Loucy (cell line): ENCODE data around the gene XRCC1.
A peak's percentile ranks its signal among the peaks of the same experiment; 100 is the strongest.

ENCODE experiments used
- H2AFZ ChIP-seq: fragments of 200-600 bp; sonication (generic); 2 replicates; pipeline ENCODE4 v1.6.0; 2016; ENCODE audit warnings: antibody characterized with exemption, mild to moderate bottlenecking, low read length, moderate library complexity
- H3F3A ChIP-seq: fragments of 200-600 bp; 2 replicates; pipeline ENCODE4 v1.6.0; 2016; ENCODE audit warnings: antibody characterized with exemption, low read depth, mild to moderate bottlenecking
- H3K27me3 ChIP-seq: fragments of 200-600 bp; sonication (generic); 2 replicates; pipeline ENCODE4 v1.6.1; 2014; ENCODE audit warnings: low read length, mild to moderate bottlenecking; ENCODE audit not compliant: insufficient read depth, poor library complexity, severe bottlenecking
- H3K36me3 ChIP-seq: fragments of 200-600 bp; sonication (generic); 2 replicates; pipeline ENCODE4 v1.6.1; 2016; ENCODE audit warnings: low read length; ENCODE audit not compliant: insufficient read depth
- H3K4me1 ChIP-seq: fragments of 200-600 bp; sonication (generic); 2 replicates; pipeline ENCODE4 v1.5.1; 2014; ENCODE audit warnings: low read length, mild to moderate bottlenecking; ENCODE audit not compliant: insufficient read depth, poor library complexity, severe bottlenecking
- H3K4me2 ChIP-seq: fragments of 200-600 bp; sonication (generic); 2 replicates; pipeline ENCODE4 v1.6.0; 2014; ENCODE audit warnings: antibody characterized with exemption, low read length, low read depth, mild to moderate bottlenecking; ENCODE audit not compliant: poor library complexity, severe bottlenecking
- H3K4me3 ChIP-seq: fragments of 200-600 bp; sonication (generic); 2 replicates; pipeline ENCODE4 v1.5.1; 2014; ENCODE audit warnings: low read length, mild to moderate bottlenecking, mixed read lengths; ENCODE audit not compliant: poor library complexity, severe bottlenecking
- H3K79me2 ChIP-seq: fragments of 200-600 bp; sonication (generic); 2 replicates; pipeline ENCODE4 v1.6.1; 2014; ENCODE audit warnings: low read length; ENCODE audit not compliant: insufficient read depth
- H3K9ac ChIP-seq: fragments of 200-600 bp; sonication (generic); 2 replicates; pipeline ENCODE4 v1.6.0; 2014; ENCODE audit warnings: mild to moderate bottlenecking, low read depth, low read length, moderate library complexity; ENCODE audit not compliant: poor library complexity, severe bottlenecking
- H3K9me2 ChIP-seq: fragments of 200-600 bp; sonication (generic); replicated peaks from 2 replicates; pipeline ENCODE4 v1.6.1; 2016; ENCODE audit warnings: low read depth, low read length, mixed read lengths
- H3K9me3 ChIP-seq: fragments of 200-600 bp; sonication (generic); 2 replicates; pipeline ENCODE4 v1.6.1; 2014; ENCODE audit warnings: mild to moderate bottlenecking, antibody characterized with exemption, low read length, low read depth; ENCODE audit not compliant: insufficient read depth
- H4K20me1 ChIP-seq: fragments of 200-600 bp; sonication (generic); 2 replicates; pipeline ENCODE4 v1.6.0; 2014; ENCODE audit warnings: antibody characterized with exemption, low read length, mild to moderate bottlenecking; ENCODE audit not compliant: insufficient read depth, poor library complexity, severe bottlenecking
- EZH2phosphoT487 ChIP-seq: fragments of 200-600 bp; IDR thresholded peaks from 2 replicates; pipeline ENCODE4 v1.6.1; 2018; ENCODE audit warnings: antibody characterized with exemption, mild to moderate bottlenecking, moderate library complexity, borderline replicate concordance
- TF ChIP-seq, protein P1 (sequence below): fragments of 200-600 bp; sonication (generic); conservative IDR thresholded peaks from 2 replicates; pipeline ENCODE4 v1.5.1; 2014; ENCODE audit warnings: mild to moderate bottlenecking, antibody characterized with exemption, low read length

Gene XRCC1

DNA sequence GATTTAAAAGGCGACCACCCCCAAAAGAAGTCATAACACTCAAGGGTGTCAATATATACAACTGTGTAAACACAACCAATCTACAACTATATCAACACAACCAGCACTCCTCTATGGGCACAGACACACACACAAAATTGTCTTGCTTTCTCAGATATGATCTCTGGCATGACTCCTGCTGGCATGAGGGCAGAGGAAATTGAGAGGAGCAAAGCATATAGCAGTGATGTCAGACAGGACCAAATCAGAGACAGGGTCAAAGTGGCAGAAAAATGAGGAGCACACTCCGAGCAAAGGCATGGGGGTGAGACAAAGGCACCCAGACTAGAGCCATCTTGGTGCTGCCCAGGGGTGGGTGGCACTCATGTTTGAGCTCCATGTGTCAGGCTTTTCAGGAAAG, 11.0 kb upstream of the XRCC1 start:
- Histone ChIP-seq H3K9ac (peak overlapping the region; percentile 13), H3K9me3 (no peaks in the 10 kb centered on the region), H4K20me1 (peaks cover 3% of the 10 kb centered on the region), H3F3A (0 out of 2 replicates have a peak, but pooled peaks cover 4% of the 10 kb centered on the region), H3K27me3 (no peaks in the 10 kb centered on the region), H3K36me3 (peaks cover 3% of the 10 kb centered on the region; the same call in 1 of the 2 replicates), H3K9me2 (no peaks in the 10 kb centered on the region), H3K4me2 (peak overlapping the region; percentile 10), H2AFZ (no peak overlapping the region), H3K4me1 (peaks cover 44% of the 10 kb centered on the region), H3K4me3 (no peak overlapping the region), H3K79me2 (peaks cover 65% of the 10 kb centered on the region)
- TF ChIP-seq, protein P1, sequence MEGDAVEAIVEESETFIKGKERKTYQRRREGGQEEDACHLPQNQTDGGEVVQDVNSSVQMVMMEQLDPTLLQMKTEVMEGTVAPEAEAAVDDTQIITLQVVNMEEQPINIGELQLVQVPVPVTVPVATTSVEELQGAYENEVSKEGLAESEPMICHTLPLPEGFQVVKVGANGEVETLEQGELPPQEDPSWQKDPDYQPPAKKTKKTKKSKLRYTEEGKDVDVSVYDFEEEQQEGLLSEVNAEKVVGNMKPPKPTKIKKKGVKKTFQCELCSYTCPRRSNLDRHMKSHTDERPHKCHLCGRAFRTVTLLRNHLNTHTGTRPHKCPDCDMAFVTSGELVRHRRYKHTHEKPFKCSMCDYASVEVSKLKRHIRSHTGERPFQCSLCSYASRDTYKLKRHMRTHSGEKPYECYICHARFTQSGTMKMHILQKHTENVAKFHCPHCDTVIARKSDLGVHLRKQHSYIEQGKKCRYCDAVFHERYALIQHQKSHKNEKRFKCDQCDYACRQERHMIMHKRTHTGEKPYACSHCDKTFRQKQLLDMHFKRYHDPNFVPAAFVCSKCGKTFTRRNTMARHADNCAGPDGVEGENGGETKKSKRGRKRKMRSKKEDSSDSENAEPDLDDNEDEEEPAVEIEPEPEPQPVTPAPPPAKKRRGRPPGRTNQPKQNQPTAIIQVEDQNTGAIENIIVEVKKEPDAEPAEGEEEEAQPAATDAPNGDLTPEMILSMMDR, result no peak
- TF ChIP-seq EZH2phosphoT487, result no peak

- Histone ChIP-seq H3K4me1 (peaks cover 45% of the 10 kb centered on the region), H4K20me1 (no peaks in the 10 kb centered on the region), H3K9ac (peak overlapping the region; percentile 67), H3K4me2 (peak overlapping the region; percentile 94), H3K27me3 (no peaks in the 10 kb centered on the region), H3K4me3 (peak overlapping the region; percentile 63), H2AFZ (no peak overlapping the region), H3F3A (0 out of 2 replicates have a peak, but pooled peaks cover 4% of the 10 kb centered on the region), H3K9me2 (no peaks in the 10 kb centered on the region), H3K36me3 (no peaks in the 10 kb centered on the region; the same call in 1 of the 2 replicates), H3K9me3 (no peaks in the 10 kb centered on the region), H3K79me2 (peaks cover 74% of the 10 kb centered on the region)
- no peak for TF ChIP-seq EZH2phosphoT487
- TF ChIP-seq, protein P1, result no peak
These were observed 9.2 kb upstream of the XRCC1 start for GRCh38 chr19:43584484-43584883.

GRCh38 chr19:43582495-43582894, 7.2 kb upstream of the XRCC1 start:
- H3K9ac ChIP-seq, result peak overlapping the region; percentile 99
- peaks cover 50% of the 10 kb centered on the region for H3K4me1 ChIP-seq

More at GRCh38 chr19:43582495-43582894, 7.2 kb upstream of the XRCC1 start:
- Histone ChIP-seq H3K9me2 (no peaks in the 10 kb centered on the region), H3K36me3 (no peaks in the 10 kb centered on the region; the same call in 1 of the 2 replicates), H3K79me2 (peaks cover 81% of the 10 kb centered on the region), H4K20me1 (no peaks in the 10 kb centered on the region), H3K9me3 (no peaks in the 10 kb centered on the region), H2AFZ (no peak overlapping the region), H3F3A (no peaks in the 10 kb centered on the region), H3K27me3 (no peaks in the 10 kb centered on the region), H3K4me2 (peak overlapping the region; percentile 94), H3K4me3 (peak overlapping the region; percentile 100)
- TF ChIP-seq, protein P1, result no peak
- no peak for TF ChIP-seq EZH2phosphoT487
